Measurements from ENCODE around the gene NKD1. TPM values are rescaled to one million over a fixed set of nuclear protein-coding genes. Genes with fewer than 3 reads are reported as not detected.

The NKD1 gene
- total RNA-seq, 1 donor from 2014 or later: 0.77 TPM

DNA sequence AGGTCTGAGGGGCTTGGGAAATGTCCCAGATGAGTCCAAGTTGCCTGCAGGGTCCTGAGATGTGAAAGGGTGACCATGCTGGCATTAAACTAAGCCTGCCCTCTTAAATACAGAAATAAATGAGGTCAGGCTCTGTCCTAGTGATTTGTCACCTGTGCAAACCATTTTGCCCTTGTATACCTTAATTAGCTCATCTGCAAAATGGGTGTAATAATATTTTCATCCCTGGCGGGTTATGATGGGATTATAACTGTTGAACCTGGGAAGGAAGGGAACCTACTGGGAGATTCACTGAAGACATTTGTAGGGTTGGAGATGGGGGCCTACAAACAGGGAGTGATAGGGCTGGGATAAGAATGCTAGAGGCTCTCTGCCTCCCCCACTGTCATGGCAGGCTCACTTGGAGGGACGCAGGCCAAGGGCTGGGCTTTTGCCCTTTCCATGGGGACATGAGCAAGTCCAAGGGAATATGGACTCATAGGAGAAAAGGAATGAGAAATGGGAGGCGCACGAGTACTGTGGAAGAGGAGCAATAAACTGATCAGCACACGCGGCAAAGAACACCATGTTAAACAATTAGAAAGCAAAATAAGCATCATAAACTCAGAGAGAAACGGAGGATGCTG, 4.4 kb downstream of the NKD1 start:
- peaks cover 2% of the 10 kb centered on the region for H3K36me3 Mint-ChIP-seq (ENCODE audit: low read depth)
- intact Hi-C loops (cut with micrococcal nuclease): no loop called here
- peaks cover 3% of the 10 kb centered on the region for H3K4me1 Mint-ChIP-seq
- H3K27ac Mint-ChIP-seq: no peak overlapping the region
- H3K9me3 Mint-ChIP-seq: no peaks in the 10 kb centered on the region
- H3K4me3 Mint-ChIP-seq: no peak overlapping the region
- DNase-seq: no peak
- H3K27me3 Mint-ChIP-seq: peaks cover 28% of the 10 kb centered on the region

DNA sequence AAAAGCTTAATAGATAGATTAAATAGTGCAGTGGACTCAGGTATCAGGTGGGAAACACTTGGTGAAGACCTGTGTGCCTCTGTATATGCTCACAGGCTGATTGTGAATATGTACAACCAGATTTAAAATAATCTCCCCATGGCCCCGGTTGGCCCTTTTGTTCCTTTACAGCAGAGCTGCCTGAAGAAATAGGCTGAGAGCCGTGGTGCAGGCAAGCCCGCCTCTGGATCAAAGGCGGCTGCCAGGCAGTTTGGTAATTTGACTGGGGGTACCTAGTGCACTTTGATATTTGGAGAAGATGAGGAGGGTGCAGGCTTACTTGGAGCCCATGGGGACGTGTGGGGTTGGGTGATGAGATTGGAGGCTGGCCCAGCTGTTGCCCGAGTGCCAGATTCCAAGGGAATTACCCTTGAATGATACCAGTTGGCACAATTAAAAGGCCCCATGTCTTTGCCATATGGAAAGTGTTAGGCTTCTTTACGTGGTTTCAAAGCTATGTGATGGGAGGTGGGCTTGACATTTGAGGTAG, 5.0 kb downstream of the NKD1 start:
- DNase-seq: no peak
- H3K9me3 Mint-ChIP-seq: no peaks in the 10 kb centered on the region
- no peak overlapping the region for H3K4me3 Mint-ChIP-seq
- no peak overlapping the region for H3K27ac Mint-ChIP-seq
- H3K4me1 Mint-ChIP-seq: peaks cover 3% of the 10 kb centered on the region
- intact Hi-C loops (cut with micrococcal nuclease): no loop called here
- peaks cover 28% of the 10 kb centered on the region for H3K27me3 Mint-ChIP-seq
- peaks cover 2% of the 10 kb centered on the region for H3K36me3 Mint-ChIP-seq (ENCODE audit: low read depth)

- Mint-ChIP-seq H3K27ac (no peak overlapping the region), H3K27me3 (peaks cover 28% of the 10 kb centered on the region), H3K4me3 (no peak overlapping the region), H3K36me3 (ENCODE audit: low read depth) (peaks cover 2% of the 10 kb centered on the region), H3K9me3 (no peaks in the 10 kb centered on the region), H3K4me1 (peaks cover 3% of the 10 kb centered on the region)
- no peak for DNase-seq
- intact Hi-C loops (cut with micrococcal nuclease): no loop called here
Measured at GRCh38 chr16:50553731-50554360, 5.7 kb downstream of the NKD1 start.

- intact Hi-C loops (cut with micrococcal nuclease): no loop called here
- no peak overlapping the region for H3K27ac Mint-ChIP-seq
- DNase-seq: no peak
- H3K36me3 Mint-ChIP-seq (ENCODE audit: low read depth): peaks cover 2% of the 10 kb centered on the region
- peaks cover 14% of the 10 kb centered on the region for H3K27me3 Mint-ChIP-seq
- H3K4me1 Mint-ChIP-seq: no peaks in the 10 kb centered on the region
- no peak overlapping the region for H3K4me3 Mint-ChIP-seq
- no peaks in the 10 kb centered on the region for H3K9me3 Mint-ChIP-seq
Measured at GRCh38 chr16:50555269-50555875, 7.2 kb downstream of the NKD1 start.

DNA sequence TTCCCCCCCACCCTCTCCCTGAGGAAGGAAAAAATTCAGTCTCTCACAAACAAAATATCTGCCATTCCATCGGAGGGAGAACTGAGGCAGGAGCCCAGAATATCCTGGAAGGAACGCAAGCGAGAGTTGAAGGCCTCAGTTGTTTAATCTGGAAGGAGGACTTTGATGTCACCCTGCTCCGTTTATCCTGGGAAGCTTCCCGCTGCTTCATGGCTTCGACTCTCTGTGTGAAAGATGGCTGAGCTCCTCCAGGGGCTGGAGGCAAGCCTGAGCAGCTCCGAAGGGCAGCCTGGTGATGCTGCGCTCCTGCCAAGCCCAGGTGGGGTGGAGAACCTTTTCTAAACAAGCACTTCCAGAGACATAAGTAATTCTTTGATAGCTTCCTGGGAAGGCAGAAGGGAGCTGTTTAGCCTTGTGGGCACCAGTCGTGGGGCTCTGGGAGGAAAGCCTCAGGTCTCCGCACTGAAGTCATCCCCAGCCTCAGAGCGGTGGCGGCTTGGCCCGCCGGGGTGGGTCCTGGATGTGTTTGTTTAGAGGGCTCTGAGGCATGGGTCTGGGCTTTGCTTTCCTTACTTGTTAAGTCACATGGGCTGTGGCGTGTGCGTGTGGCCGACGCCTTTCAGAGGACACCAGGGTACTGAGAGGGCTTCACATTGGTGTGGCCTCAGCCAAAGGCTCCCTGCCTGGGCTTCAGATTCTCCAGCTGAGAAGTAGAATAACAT, 7.9 kb downstream of the NKD1 start:
- intact Hi-C loops (cut with micrococcal nuclease): no loop called here
- Mint-ChIP-seq H3K9me3 (no peaks in the 10 kb centered on the region), H3K4me3 (no peak overlapping the region), H3K27me3 (peaks cover 7% of the 10 kb centered on the region), H3K27ac (no peak overlapping the region), H3K4me1 (no peaks in the 10 kb centered on the region), H3K36me3 (ENCODE audit: low read depth) (peaks cover 2% of the 10 kb centered on the region)
- DNase-seq: no peak

DNA sequence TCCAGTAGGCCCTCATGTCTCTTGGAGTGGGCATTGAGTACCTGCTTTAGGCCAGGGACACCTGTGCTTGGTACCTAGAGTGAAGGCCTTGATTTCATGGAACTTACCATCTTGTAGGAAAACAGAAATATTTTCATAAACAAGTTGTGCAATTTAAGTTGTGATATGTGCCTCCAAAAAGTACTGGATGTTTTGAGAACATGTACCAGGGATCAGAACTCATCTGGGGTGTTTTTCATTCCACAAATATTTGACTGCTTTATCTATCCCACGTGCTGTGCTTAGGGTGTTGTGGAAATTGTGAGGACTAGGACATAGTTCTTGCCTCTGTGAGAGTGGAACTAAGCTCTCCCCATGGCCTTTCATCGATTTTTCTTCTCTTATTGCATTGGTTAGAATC, 8.8 kb downstream of the NKD1 start:
- H3K9me3 Mint-ChIP-seq: no peaks in the 10 kb centered on the region
- H3K27me3 Mint-ChIP-seq: peaks cover 4% of the 10 kb centered on the region
- H3K27ac Mint-ChIP-seq: no peak overlapping the region
- no peak overlapping the region for H3K4me3 Mint-ChIP-seq
- DNase-seq: no peak
- intact Hi-C loops (cut with micrococcal nuclease): no loop called here
- H3K36me3 Mint-ChIP-seq (ENCODE audit: low read depth): peaks cover 2% of the 10 kb centered on the region
- H3K4me1 Mint-ChIP-seq: no peaks in the 10 kb centered on the region

GRCh38 chr16:50558913-50559312, 10.7 kb downstream of the NKD1 start:
- intact Hi-C loops (cut with micrococcal nuclease): no loop called here
- no peak for DNase-seq
- H3K27me3 Mint-ChIP-seq: no peaks in the 10 kb centered on the region
- no peak overlapping the region for H3K27ac Mint-ChIP-seq
- H3K4me1 Mint-ChIP-seq: no peaks in the 10 kb centered on the region
- no peak overlapping the region for H3K4me3 Mint-ChIP-seq
- H3K36me3 Mint-ChIP-seq (ENCODE audit: low read depth): peaks cover 2% of the 10 kb centered on the region
- no peaks in the 10 kb centered on the region for H3K9me3 Mint-ChIP-seq

DNA sequence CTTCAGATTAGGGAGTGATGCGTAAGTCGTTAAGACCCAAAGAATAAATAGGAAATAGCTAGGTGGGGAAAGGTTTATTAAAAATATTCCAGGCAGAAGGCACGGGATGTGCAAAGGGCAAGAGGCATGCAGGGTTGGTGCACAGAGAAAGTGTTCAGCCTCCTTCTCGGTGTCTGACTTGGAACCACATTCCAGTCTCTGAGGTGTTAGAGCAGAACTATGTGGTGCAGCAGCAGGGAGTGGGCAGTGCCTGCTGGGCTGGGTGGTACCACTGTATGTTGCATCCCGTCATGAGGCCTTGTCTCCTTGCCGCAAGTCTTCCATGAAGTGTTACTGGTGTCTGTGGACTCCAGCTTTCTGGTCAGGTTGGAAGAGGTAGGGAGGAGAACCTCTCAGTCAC, 11.1 kb downstream of the NKD1 start:
- DNase-seq: no peak
- Mint-ChIP-seq H3K4me1 (no peaks in the 10 kb centered on the region), H3K36me3 (ENCODE audit: low read depth) (peaks cover 2% of the 10 kb centered on the region), H3K9me3 (no peaks in the 10 kb centered on the region), H3K27ac (no peak overlapping the region), H3K27me3 (no peaks in the 10 kb centered on the region), H3K4me3 (no peak overlapping the region)
- intact Hi-C loops (cut with micrococcal nuclease): no loop called here

DNA sequence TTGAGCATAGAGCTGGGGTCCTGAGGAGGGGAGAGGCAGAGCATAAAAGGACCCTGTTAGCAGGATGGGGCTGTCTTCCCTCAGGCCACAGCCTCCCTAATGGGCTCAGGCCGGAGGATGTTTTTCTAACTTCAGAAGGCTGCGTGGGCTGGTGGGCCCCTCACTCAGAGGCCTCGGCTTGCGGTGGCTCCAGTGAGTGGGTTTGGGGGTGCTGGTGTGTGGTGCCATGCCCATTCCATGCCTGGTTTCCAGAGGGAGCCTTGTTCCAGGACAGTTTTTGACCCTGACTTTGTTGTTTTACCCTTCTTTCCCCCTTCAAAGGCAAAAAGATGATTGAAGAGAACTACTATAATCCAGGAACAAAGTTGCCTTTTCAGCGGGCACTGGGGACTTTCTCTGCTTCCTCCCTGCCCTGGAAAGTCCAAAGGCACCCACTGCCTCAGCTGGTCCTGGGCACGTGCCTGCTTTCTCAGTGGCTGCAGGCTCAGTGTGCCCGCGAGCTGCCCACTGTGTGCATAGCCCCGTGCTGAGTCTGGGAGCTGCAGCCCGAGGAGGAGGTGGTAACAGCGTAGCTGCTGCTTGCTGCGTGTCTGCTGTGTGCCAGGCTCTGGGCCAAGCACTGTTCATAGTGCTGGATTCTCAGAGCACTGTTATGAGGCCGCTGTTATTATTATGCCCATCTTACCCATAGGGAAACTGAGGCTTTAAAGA, 11.8 kb downstream of the NKD1 start:
- H3K9me3 Mint-ChIP-seq: no peaks in the 10 kb centered on the region
- no peak overlapping the region for H3K27ac Mint-ChIP-seq
- H3K27me3 Mint-ChIP-seq: no peaks in the 10 kb centered on the region
- no peak overlapping the region for H3K4me3 Mint-ChIP-seq
- H3K4me1 Mint-ChIP-seq: no peaks in the 10 kb centered on the region
- peaks cover 2% of the 10 kb centered on the region for H3K36me3 Mint-ChIP-seq (ENCODE audit: low read depth)
- intact Hi-C loops (cut with micrococcal nuclease): no loop called here
- DNase-seq: no peak

DNA sequence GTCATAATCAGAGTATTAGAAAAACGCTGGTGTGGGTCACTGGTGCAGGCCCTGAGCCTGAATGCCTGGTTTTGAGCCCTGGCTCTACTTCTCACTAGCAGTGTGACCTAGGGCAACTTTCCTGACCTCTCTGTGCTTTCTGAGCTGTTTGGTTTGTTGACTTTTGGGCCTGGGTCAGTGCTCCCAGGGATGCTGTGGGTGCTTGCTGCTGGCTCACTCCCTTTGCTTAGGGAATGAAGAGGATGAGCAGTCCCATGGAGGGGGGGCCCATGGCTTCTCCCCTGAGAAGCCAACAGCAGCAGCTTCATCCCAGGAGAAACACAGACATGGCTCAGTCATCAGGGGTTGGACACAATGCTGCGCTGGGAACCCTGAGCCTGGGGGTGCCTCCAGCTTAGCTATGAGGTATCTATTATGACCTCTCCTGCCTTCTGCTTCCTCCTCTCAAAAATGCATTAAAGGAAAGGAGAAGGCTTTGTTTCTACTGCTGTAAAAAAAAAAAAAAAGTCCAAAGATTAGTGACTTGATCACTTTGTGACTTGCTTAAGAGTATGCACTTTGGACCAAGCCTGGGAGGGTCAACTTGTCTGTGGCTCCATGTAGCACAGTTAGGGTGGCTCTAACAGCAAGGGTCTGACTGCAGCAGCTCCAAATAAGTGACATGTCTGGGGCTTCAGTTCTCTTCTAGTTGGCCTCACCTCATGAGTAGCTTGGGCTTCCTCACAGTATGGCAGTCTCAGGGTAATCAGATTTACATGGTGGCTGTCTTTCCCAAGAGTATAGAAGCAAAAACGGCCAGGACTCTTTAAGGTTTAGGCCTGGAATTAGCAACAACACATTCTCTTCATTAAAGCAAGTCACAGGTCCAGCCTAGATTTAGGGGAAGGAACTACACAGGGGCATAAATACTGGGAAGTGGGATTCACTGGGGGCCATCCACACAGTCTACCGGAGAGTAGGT, 13.0 kb downstream of the NKD1 start:
- DNase-seq: no peak
- Mint-ChIP-seq H3K27ac (no peak overlapping the region), H3K27me3 (no peaks in the 10 kb centered on the region), H3K36me3 (ENCODE audit: low read depth) (peaks cover 2% of the 10 kb centered on the region), H3K4me1 (no peaks in the 10 kb centered on the region), H3K4me3 (no peak overlapping the region), H3K9me3 (no peaks in the 10 kb centered on the region)
- intact Hi-C loops (cut with micrococcal nuclease): no loop called here

DNA sequence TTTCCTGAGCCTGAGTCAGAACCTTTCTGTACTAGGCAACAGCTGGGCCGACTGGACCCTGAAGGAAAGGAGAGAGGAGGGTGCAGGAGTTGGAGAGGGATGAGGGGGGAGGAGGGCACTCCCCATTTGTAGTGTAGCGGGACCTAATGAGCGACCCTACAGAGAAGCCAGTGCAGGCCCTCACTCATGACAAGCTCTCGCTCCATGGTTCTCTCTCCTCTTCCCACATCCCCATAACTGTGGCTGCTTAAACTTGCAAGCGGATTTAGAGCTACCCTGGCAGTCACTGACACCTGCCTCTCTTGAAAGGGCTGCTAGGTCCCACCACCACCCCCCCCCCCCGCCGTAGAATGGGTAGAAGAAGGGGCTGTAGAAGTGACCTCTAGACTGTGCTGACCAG, 14.5 kb downstream of the NKD1 start:
- no peaks in the 10 kb centered on the region for H3K4me1 Mint-ChIP-seq
- DNase-seq: no peak
- intact Hi-C loops (cut with micrococcal nuclease): no loop called here
- H3K4me3 Mint-ChIP-seq: no peak overlapping the region
- no peak overlapping the region for H3K27ac Mint-ChIP-seq
- H3K9me3 Mint-ChIP-seq: no peaks in the 10 kb centered on the region
- no peaks in the 10 kb centered on the region for H3K27me3 Mint-ChIP-seq
- no peaks in the 10 kb centered on the region for H3K36me3 Mint-ChIP-seq (ENCODE audit: low read depth)

GRCh38 chr16:50563989-50564388, 15.8 kb downstream of the NKD1 start:
- Mint-ChIP-seq H3K4me1 (no peaks in the 10 kb centered on the region), H3K27me3 (no peaks in the 10 kb centered on the region), H3K9me3 (no peaks in the 10 kb centered on the region), H3K36me3 (ENCODE audit: low read depth) (no peaks in the 10 kb centered on the region), H3K27ac (no peak overlapping the region), H3K4me3 (no peak overlapping the region)
- no peak for DNase-seq
- intact Hi-C loops (cut with micrococcal nuclease): no loop called here

DNA sequence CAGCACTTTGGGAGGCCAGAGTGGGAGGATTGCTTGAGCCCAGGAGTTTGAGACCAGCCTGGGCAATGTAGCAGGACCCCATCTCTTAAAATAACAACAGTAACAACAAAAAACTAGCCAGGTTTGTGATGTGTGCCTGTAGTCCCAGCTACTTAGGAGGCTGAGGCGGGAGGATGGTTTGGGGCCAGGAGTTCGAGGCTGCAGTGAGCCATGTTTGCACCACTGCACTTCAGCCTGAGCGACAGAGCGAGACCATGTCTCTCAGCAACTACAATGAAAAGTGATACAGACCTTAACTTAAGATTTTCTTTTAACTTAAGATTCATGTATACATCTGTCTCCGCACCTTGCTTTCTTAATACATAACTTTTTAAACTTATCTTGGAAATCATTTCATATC, 17.2 kb downstream of the NKD1 start:
- Mint-ChIP-seq H3K4me1 (no peaks in the 10 kb centered on the region), H3K36me3 (ENCODE audit: low read depth) (no peaks in the 10 kb centered on the region), H3K9me3 (no peaks in the 10 kb centered on the region), H3K27me3 (no peaks in the 10 kb centered on the region), H3K27ac (no peak overlapping the region), H3K4me3 (no peak overlapping the region)
- DNase-seq: no peak
- intact Hi-C loops (cut with micrococcal nuclease): no loop called here

Measured in activated CD4-positive, alpha-beta T cell treated with anti-CD3 and anti-CD28 coated beads, Interleukin-2, amount 10 ng/mL, durations not matched to agents 24 days and 14 days (primary cell).